Measurements from ENCODE around the gene CERT1. TPM values are rescaled to one million over a fixed set of nuclear protein-coding genes. Genes with fewer than 3 reads are reported as not detected.
"Not testable (repeated sequence)": the region's sequence is repeated elsewhere in the genome, so short reads cannot be mapped to it uniquely, and the experiment has no call there.

CERT1 gene
- total RNA-seq, 3 donors from 2014 or later: 29.4 to 30.1 (median 29.9) TPM

- H3K36me3 Mint-ChIP-seq (ENCODE audit: insufficient read depth): peaks cover 31% of the 10 kb centered on the region
- DNase-seq (no peak), ATAC-seq (no peak)
- H3K27me3 Mint-ChIP-seq (ENCODE audit: low read depth): no peaks in the 10 kb centered on the region
- H3K4me3 Mint-ChIP-seq: no peak overlapping the region
- H3K4me1 Mint-ChIP-seq (ENCODE audit: low read depth): peaks cover 21% of the 10 kb centered on the region
- H3K9me3 Mint-ChIP-seq: peaks cover 21% of the 10 kb centered on the region
Observed at GRCh38 chr5:75534734-75535133, 23.3 kb upstream of the CERT1 start.

GRCh38 chr5:75533716-75534115, 22.3 kb upstream of the CERT1 start:
- H3K9me3 Mint-ChIP-seq: peaks cover 21% of the 10 kb centered on the region
- H3K27me3 Mint-ChIP-seq (ENCODE audit: low read depth); DNase-seq; H3K4me3 Mint-ChIP-seq; ATAC-seq: not testable (repeated sequence)
- H3K4me1 Mint-ChIP-seq (ENCODE audit: low read depth): peaks cover 25% of the 10 kb centered on the region
- H3K36me3 Mint-ChIP-seq (ENCODE audit: insufficient read depth): peaks cover 32% of the 10 kb centered on the region

- Mint-ChIP-seq H3K4me3 (no peak overlapping the region), H3K27me3 (ENCODE audit: low read depth) (no peaks in the 10 kb centered on the region), H3K36me3 (ENCODE audit: insufficient read depth) (peaks cover 32% of the 10 kb centered on the region), H3K4me1 (ENCODE audit: low read depth) (peaks cover 23% of the 10 kb centered on the region), H3K9me3 (peaks cover 21% of the 10 kb centered on the region)
- DNase-seq: no peak
- ATAC-seq: no peak
Observed at GRCh38 chr5:75532190-75532589, 20.8 kb upstream of the CERT1 start.

- H3K9me3 Mint-ChIP-seq: peaks cover 5% of the 10 kb centered on the region
Observed at GRCh38 chr5:75529185-75529584, 17.8 kb upstream of the CERT1 start.

GRCh38 chr5:75526070-75526469, 14.6 kb upstream of the CERT1 start:
- Mint-ChIP-seq H3K9me3 (peaks cover 6% of the 10 kb centered on the region), H3K4me1 (ENCODE audit: low read depth) (peaks cover 45% of the 10 kb centered on the region), H3K4me3 (no peak overlapping the region), H3K36me3 (ENCODE audit: insufficient read depth) (peaks cover 9% of the 10 kb centered on the region), H3K27me3 (ENCODE audit: low read depth) (no peaks in the 10 kb centered on the region)
- DNase-seq: no peak
- no peak for ATAC-seq

More at GRCh38 chr5:75529185-75529584, 17.8 kb upstream of the CERT1 start:
- Mint-ChIP-seq H3K27me3 (ENCODE audit: low read depth) (no peaks in the 10 kb centered on the region), H3K4me3 (no peak overlapping the region), H3K36me3 (ENCODE audit: insufficient read depth) (peaks cover 17% of the 10 kb centered on the region), H3K4me1 (ENCODE audit: low read depth) (peaks cover 29% of the 10 kb centered on the region)
- DNase-seq (no peak), ATAC-seq (no peak)

- ATAC-seq (no peak), DNase-seq (no peak)
- H3K27me3 Mint-ChIP-seq (ENCODE audit: low read depth): no peaks in the 10 kb centered on the region
- H3K9me3 Mint-ChIP-seq: peaks cover 12% of the 10 kb centered on the region
- H3K4me3 Mint-ChIP-seq: no peak overlapping the region
- peaks cover 16% of the 10 kb centered on the region for H3K36me3 Mint-ChIP-seq (ENCODE audit: insufficient read depth)
- H3K4me1 Mint-ChIP-seq (ENCODE audit: low read depth): peaks cover 46% of the 10 kb centered on the region
Observed at GRCh38 chr5:75525344-75525743, 13.9 kb upstream of the CERT1 start.

GRCh38 chr5:75524591-75524990, 13.2 kb upstream of the CERT1 start:
- Mint-ChIP-seq H3K4me1 (ENCODE audit: low read depth) (peaks cover 46% of the 10 kb centered on the region), H3K36me3 (ENCODE audit: insufficient read depth) (peaks cover 18% of the 10 kb centered on the region), H3K9me3 (peaks cover 12% of the 10 kb centered on the region), H3K27me3 (ENCODE audit: low read depth) (no peaks in the 10 kb centered on the region), H3K4me3 (no peak overlapping the region)
- ATAC-seq: no peak
- DNase-seq: no peak

GRCh38 chr5:75524071-75524470, 12.6 kb upstream of the CERT1 start:
- H3K27me3 Mint-ChIP-seq (ENCODE audit: low read depth): no peaks in the 10 kb centered on the region
- H3K4me1 Mint-ChIP-seq (ENCODE audit: low read depth): peaks cover 48% of the 10 kb centered on the region
- peaks cover 20% of the 10 kb centered on the region for H3K36me3 Mint-ChIP-seq (ENCODE audit: insufficient read depth)
- peak overlapping the region; percentile 11 for H3K4me3 Mint-ChIP-seq
- DNase-seq (no peak), ATAC-seq (peak; percentile 96)
- H3K9me3 Mint-ChIP-seq: peaks cover 15% of the 10 kb centered on the region

GRCh38 chr5:75523275-75523674, 11.8 kb upstream of the CERT1 start:
- DNase-seq (no peak), ATAC-seq (no peak)
- Mint-ChIP-seq H3K4me3 (peak overlapping the region; percentile 38), H3K36me3 (ENCODE audit: insufficient read depth) (peaks cover 20% of the 10 kb centered on the region), H3K9me3 (peaks cover 15% of the 10 kb centered on the region), H3K27me3 (ENCODE audit: low read depth) (no peaks in the 10 kb centered on the region), H3K4me1 (ENCODE audit: low read depth) (peaks cover 54% of the 10 kb centered on the region)

- H3K4me1 Mint-ChIP-seq (ENCODE audit: low read depth): peaks cover 60% of the 10 kb centered on the region
- peaks cover 15% of the 10 kb centered on the region for H3K9me3 Mint-ChIP-seq
- no peak for DNase-seq
- H3K36me3 Mint-ChIP-seq (ENCODE audit: insufficient read depth): peaks cover 20% of the 10 kb centered on the region
- no peaks in the 10 kb centered on the region for H3K27me3 Mint-ChIP-seq (ENCODE audit: low read depth)
- no peak overlapping the region for H3K4me3 Mint-ChIP-seq
- ATAC-seq: no peak
Observed at GRCh38 chr5:75522542-75522941, 11.1 kb upstream of the CERT1 start.

- Mint-ChIP-seq H3K9me3 (peaks cover 15% of the 10 kb centered on the region), H3K4me1 (ENCODE audit: low read depth) (peaks cover 60% of the 10 kb centered on the region), H3K36me3 (ENCODE audit: insufficient read depth) (peaks cover 20% of the 10 kb centered on the region), H3K27me3 (ENCODE audit: low read depth) (no peaks in the 10 kb centered on the region), H3K4me3 (no peak overlapping the region)
- DNase-seq (no peak), ATAC-seq (no peak)
Observed at GRCh38 chr5:75522025-75522424, 10.6 kb upstream of the CERT1 start.

- DNase-seq: no peak
- Mint-ChIP-seq H3K36me3 (ENCODE audit: insufficient read depth) (peaks cover 22% of the 10 kb centered on the region), H3K9me3 (peaks cover 15% of the 10 kb centered on the region), H3K27me3 (ENCODE audit: low read depth) (no peaks in the 10 kb centered on the region), H3K4me3 (no peak overlapping the region), H3K4me1 (ENCODE audit: low read depth) (peaks cover 63% of the 10 kb centered on the region)
- no peak for ATAC-seq
Observed at GRCh38 chr5:75521195-75521594, 9.8 kb upstream of the CERT1 start.

- peaks cover 22% of the 10 kb centered on the region for H3K36me3 Mint-ChIP-seq (ENCODE audit: insufficient read depth)
- H3K4me3 Mint-ChIP-seq: no peak overlapping the region
- ATAC-seq: no peak
- peaks cover 15% of the 10 kb centered on the region for H3K9me3 Mint-ChIP-seq
- no peaks in the 10 kb centered on the region for H3K27me3 Mint-ChIP-seq (ENCODE audit: low read depth)
- DNase-seq: no peak
- H3K4me1 Mint-ChIP-seq (ENCODE audit: low read depth): peaks cover 52% of the 10 kb centered on the region
Observed at GRCh38 chr5:75519761-75520160, 8.3 kb upstream of the CERT1 start.

- Mint-ChIP-seq H3K27me3 (ENCODE audit: low read depth) (no peaks in the 10 kb centered on the region), H3K4me3 (no peak overlapping the region), H3K9me3 (peaks cover 2% of the 10 kb centered on the region), H3K4me1 (ENCODE audit: low read depth) (peaks cover 49% of the 10 kb centered on the region), H3K36me3 (ENCODE audit: insufficient read depth) (peaks cover 5% of the 10 kb centered on the region)
- no peak for DNase-seq
- no peak for ATAC-seq
Observed at GRCh38 chr5:75514323-75514722, 2.9 kb upstream of the CERT1 start.

GRCh38 chr5:75513841-75514240, 2.4 kb upstream of the CERT1 start:
- H3K4me1 Mint-ChIP-seq (ENCODE audit: low read depth): peaks cover 44% of the 10 kb centered on the region
- DNase-seq (no peak), ATAC-seq (no peak)
- H3K4me3 Mint-ChIP-seq: no peak overlapping the region
- no peaks in the 10 kb centered on the region for H3K9me3 Mint-ChIP-seq
- H3K36me3 Mint-ChIP-seq (ENCODE audit: insufficient read depth): peaks cover 2% of the 10 kb centered on the region
- no peaks in the 10 kb centered on the region for H3K27me3 Mint-ChIP-seq (ENCODE audit: low read depth)
